GM03348 (cell line): Measurements from ENCODE around the gene CFAP54.
A peak's percentile ranks its signal among the peaks of the same experiment; 100 is the strongest.

Experiments
- DNase-seq: peaks from one replicate; pipeline ENCODE4 v3.0.0; 2012; ENCODE audit warnings: low spot score

Gene CFAP54

DNA sequence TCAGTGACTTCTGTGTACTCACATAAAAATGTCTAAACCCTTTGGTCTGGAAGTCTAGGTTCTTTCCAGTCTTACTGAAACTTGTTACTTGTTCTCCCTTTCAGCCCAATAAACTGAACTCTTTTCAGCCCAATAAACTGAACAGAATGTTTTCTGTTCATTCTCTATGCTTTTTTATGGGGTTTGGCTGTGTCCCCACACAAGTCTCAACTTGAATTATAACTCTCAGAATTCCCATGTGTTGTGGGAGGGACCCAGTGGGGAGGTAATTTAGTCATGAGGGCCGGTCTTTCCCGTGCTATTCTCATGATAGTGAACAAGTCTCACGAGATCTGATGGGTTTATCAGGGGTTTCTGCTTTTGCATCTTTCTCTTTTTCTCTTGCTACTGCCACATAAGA is 402.7 kb downstream of the CFAP54 start:
- DNase-seq: no peak

DNA sequence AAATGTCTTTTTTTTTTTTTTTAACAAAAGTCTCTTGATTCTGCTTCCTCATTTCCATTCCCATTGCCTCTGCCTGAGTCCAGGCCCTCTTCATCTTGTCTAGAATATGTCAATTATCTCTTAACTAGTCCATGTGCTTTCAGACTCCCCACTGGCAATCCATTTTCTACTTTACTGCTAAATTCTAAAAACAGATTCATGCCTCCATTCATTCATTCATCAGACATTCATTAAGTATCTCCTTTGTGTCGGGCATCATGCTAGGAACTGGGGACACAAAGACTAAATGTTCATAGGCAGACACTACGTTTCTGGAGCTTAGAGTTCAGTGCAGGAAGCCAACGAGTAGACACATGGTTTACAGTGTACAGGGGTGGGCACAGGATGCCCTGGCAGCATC is 408.0 kb downstream of the CFAP54 start:
- no peak for DNase-seq

DNA sequence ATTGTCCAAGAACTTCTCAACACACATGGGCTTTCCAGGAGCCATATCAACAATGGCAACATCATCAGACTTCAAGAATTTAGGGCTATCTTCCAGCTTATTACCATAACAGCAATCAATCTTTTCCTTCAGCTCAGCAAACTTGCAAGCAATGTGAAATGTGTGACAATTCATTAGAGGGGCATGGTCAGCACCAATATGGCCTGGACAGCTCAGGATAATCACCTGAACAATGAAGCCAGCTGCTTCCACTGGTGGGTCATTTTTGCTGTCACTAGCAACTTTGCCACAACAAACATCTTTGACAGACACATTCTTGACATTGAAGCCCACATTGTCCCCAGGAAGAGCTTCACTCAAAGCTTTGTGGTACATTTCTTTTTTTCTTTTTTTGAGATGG is 411.8 kb downstream of the CFAP54 start:
- no peak for DNase-seq

DNA sequence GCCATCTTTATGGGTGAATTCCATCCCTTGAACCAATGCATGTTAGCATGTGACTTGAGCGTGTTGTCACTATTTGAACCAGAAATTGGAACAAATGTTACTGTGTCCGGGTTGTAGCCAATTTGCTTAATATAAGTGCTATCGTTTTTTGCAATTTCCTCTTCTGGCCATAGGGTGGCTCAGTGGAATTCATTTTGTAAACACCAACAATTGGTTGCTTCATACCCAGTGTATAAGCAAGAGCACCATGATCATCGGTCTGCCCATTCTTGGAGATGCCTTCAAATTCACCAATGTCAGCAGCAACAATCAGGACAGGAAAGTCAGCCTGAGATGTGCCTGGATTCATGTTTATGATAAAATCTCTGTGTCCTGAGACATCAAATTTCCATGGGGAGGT is 412.7 kb downstream of the CFAP54 start:
- no peak for DNase-seq

DNA sequence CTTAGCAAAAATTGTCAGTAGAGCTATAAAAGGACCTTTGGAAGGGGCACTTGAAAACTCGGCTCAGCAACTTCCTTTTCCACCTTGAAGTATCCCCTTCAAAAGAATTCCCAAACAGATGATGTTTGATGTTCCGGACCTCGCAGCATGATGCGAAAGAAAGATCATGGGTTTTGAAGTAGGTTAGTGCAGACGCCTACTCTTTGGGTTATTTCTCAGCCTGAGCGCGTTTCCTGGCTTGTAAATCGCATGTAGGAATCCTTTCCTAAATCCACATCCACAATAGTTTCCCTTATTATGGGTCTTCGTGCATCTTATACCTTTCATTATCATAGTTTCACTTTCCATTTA is 417.1 kb downstream of the CFAP54 start:
- no peak for DNase-seq

DNA sequence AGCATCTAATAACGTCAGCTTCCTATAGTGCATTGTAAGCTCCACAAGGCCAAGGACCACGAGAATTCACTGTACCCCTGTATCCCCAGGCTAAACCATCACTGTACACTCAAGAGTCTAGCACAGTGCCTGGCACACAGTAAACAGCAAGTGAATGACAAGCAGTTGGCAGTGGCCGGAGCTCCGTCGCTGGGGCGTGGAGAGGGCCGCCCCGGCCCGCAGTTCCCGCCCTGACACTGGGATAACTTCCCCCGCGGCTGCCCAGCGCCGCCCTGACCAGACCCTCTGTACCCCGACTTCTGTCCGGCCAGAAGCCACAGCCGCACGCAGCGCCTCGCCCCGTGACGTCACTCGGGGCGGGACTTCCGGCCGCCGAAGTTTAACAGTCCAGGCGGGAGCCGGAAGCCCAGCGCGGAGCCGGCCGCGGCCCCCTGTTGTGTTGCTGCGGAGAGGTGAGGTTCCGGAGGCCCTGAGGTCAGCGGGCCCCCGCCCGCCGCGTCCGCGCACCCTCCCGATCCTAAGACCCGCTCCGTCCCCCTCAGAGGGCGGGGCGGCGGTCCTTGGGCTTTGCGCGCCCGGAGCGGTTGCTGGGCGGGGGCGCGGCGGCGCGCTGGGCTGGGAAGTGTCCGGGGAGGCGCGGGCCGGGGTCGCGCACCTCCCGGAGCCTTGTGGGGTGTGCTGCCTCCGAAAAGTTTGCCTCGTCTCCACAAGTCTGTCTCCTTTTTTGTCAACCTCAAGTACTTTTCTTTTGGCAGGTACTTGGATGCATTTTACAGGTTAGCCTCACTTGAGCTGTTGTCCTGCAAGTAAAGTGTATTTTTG is 417.7 kb downstream of the CFAP54 start, which contains the start of gene NEDD1:
Gene NEDD1 (plus strand): TSS at position 409 of the 822 bp plus-strand sequence. CDS start 2,503 bp downstream, outside the sequence.
- DNase-seq: peak; percentile 94

DNA sequence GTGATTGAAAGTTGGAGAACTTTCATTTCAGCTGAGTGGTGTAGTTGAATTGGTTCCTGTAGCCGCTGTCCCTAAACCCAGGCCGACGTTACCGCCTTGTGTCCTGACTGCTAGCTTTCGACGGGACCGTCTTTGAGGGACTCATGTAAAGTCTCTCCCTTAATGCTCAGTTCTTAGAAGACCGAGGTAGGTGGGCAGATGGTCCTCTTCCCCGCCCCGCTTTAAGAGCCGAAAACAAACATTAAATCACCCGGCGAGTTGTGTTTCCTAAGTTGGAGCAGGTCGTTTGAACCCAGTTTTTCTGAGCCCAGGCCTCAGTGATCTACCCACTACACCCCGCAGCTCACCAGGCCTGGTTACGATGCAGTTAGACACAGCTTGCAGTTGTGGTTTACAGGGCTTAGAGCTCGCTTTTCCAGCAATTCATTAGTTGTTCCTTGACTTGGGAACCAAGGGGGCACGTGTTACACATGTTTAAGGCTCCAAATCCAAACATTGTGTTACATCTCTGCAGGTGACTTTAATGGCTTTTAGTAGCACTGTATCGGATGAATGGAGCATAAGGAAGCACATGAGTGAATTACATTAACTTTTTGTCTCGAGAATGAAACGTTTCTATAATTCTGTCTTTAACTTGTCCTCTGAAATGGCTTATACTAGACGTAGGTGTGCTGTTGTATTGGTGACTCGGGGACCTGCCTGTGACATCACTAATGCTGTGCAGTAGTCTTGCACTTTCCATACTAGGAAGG is 418.5 kb downstream of the CFAP54 start:
- DNase-seq: peak; percentile 37

DNA sequence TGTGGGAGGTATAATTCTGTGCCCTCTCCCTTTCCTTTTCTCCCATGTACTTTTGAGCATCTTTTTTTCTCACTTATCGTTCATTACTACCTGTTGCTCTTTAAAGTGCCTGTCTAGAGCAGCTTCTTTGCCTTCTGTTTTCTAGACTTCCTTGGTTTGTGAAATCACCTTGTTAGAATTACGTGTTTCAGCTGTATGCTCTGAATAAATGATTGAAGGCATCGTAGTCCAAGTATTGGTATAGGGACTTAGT is 419.0 kb downstream of the CFAP54 start:
- no peak for DNase-seq

DNA sequence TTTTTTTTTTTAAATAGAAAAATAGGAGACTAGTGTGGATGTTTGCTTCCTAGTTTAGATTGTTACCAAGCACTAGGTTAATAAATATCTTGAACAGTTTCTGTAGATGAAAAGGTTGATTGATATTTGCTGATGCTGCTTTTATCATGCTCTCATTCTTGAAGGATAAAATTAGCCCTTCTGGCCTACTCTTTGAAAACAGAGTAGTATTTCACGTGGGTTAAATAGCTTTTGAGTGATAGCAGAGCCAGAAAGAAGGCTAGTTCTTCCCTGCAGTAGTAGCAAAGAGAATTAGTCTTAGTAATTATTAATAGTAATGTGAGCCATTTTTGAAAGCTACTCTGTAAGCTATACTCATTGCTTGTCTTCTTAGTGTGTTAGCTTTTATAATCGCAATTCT is 422.9 kb downstream of the CFAP54 start:
- DNase-seq: no peak

DNA sequence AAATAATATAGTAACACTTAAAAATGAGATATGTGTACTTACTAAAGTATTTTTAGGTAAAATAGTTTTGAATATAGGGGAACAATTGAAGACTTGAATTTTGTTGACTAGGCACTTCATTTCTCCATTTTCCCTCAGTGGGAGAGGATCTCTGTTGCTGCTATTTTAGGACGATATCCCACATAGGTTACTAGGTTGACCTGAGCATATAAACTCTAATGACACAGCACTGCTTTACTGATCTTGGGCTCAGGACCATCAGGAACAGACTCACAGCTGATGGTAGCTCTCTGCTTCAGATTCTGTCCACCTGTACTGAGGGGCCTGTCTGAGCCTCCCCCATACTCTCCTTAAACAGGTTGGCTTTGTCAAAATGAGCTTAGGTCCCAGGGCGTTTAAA is 423.6 kb downstream of the CFAP54 start:
- DNase-seq: no peak

DNA sequence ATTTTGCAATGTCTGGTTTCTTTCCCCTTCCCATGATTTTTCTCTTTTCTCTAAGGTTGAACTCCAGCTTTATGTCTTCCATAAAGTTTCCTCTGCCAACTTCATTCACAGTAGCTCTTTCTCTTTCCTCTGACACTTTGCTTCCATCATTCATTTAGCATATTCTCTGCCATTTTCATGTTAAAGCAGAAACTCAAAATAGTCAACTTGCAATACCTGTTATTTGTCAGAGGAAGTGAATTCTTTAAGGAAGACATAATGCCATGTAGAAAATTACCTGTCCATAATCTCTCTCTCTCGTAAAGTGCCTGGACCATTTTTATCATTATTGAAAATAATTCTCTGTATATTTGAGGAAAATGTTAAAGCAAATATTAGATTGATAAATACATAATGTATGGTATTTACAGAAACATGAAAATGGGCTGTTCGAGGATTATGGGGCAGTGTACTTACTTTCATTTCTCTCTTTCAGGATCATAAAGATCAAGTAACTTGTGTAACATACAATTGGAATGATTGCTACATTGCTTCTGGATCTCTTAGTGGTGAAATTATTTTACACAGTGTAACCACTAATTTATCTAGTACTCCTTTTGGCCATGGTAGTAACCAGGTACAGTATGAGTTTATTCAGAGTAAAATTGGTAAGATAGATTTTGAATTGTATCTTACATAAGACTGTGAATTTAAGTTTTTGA is 430.3 kb downstream of the CFAP54 start:
- no peak for DNase-seq
